GM23338 (cell line): ENCODE measurements around the gene BCAS3.

Source experiments
- CREB1 ChIP-seq: fragments of 250-450 bp; sonication (Bioruptor Pico); IDR thresholded peaks from 2 replicates; pipeline ENCODE4 v1.5.0; 2020; ENCODE audit warnings: low read depth, mild to moderate bottlenecking, moderate library complexity
- CTCF ChIP-seq, 2 experiments: fragments of 200-600 bp in 1 of 2; sonication (generic) in 1 of 2; conservative IDR thresholded peaks; 2 replicates each; pipeline versions ENCODE4 v1.5.1 to v1.6.1; 2016 to 2017; ENCODE audit warnings: antibody characterized with exemption in 2 of 2, low read depth in 2 of 2, mild to moderate bottlenecking in 2 of 2, moderate library complexity in 1 of 2
- ETS1 ChIP-seq: IDR thresholded peaks from 2 replicates; pipeline ENCODE4 v1.6.1; 2016; ENCODE audit warnings: antibody characterized with exemption
- EZH2 ChIP-seq: fragments of 200-600 bp; sonication (generic); IDR thresholded peaks from one replicate; pipeline ENCODE4 v1.8.0; 2017; ENCODE audit warnings: antibody characterized with exemption, mild to moderate bottlenecking, low read depth; ENCODE audit not compliant: unreplicated experiment
- EZH2phosphoT487 ChIP-seq: fragments of 200-600 bp; sonication (generic); IDR thresholded peaks from one replicate; pipeline ENCODE4 v1.8.1; 2018; ENCODE audit warnings: antibody characterized with exemption; ENCODE audit not compliant: unreplicated experiment
- JUNB ChIP-seq: IDR thresholded peaks from one replicate; pipeline ENCODE4 v1.6.1; 2016; ENCODE audit warnings: antibody characterized with exemption; ENCODE audit not compliant: unreplicated experiment
- NANOG ChIP-seq: IDR thresholded peaks from 2 replicates; pipeline ENCODE4 v1.6.1; 2016; ENCODE audit warnings: antibody characterized with exemption, borderline replicate concordance
- POLR2AphosphoS5 ChIP-seq: IDR thresholded peaks from 2 replicates; pipeline ENCODE4 v1.6.1; 2016; ENCODE audit warnings: antibody characterized with exemption, low read depth
- REST ChIP-seq: IDR thresholded peaks from one replicate; pipeline ENCODE4 v1.6.1; 2018; ENCODE audit warnings: antibody characterized with exemption; ENCODE audit not compliant: unreplicated experiment
- STAT1 ChIP-seq: IDR thresholded peaks from one replicate; pipeline ENCODE4 v1.6.1; 2016; ENCODE audit warnings: antibody characterized with exemption; ENCODE audit not compliant: unreplicated experiment
- ZNF331 ChIP-seq: fragments of 250-450 bp; sonication (Bioruptor Pico); IDR thresholded peaks from 2 replicates; pipeline ENCODE4 v1.5.0; 2020; ENCODE audit warnings: low read depth, mild to moderate bottlenecking, moderate library complexity
- ZNF462 ChIP-seq: fragments of 250-450 bp; sonication (Bioruptor Pico); IDR thresholded peaks from 2 replicates; pipeline ENCODE4 v1.5.0; 2020; ENCODE audit warnings: mild to moderate bottlenecking, moderate library complexity

DNA sequence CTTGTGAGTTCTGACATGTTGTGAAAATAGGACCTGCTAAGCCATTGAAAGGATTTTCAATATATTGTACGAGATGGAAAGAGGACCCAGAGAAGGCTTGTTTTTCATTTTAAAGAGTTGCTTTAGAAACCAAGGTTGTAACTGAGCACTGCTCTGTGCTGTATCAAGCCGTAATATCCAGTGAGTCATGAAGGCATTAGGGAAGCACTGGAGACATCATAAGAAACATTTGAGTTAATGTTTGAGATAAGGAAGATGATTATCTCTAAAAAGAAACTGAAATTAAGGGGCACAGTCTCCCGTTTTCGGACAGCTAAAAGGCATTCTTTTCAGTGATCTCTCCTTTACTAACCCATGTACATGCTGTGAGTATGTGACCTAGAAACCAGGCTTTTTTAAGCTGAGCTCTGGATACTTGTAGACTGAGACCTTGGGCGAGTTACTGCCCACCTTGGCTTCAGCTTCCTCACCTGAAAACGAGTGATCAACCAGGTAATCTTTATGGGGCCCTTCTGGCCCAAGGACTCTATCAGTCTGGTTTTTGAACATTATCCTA lies 572.8 kb downstream of the BCAS3 start:
- TF ChIP-seq CTCF (conservative IDR thresholded peaks at IDR 0.05; ENCODE audit: low read depth in 2 of 2) (no peak), REST (no peak), ZNF331 (CRISPR knock-in tag) (no peak), POLR2AphosphoS5 (no peak), EZH2 (no peak), ETS1 (no peak), EZH2phosphoT487 (no peak), STAT1 (no peak), CREB1 (CRISPR knock-in tag) (no peak), JUNB (no peak), ZNF462 (CRISPR knock-in tag) (no peak), NANOG (no peak)
